Measurements from ENCODE around the gene ACD.

ACD gene

GRCh38 chr16:67703626-67704025 is 43.6 kb upstream of the ACD start:
- no peak for TF ChIP-seq EZH2 (IDR thresholded peaks at IDR 0.05; ENCODE audit: borderline replicate concordance, low read length)
- TF ChIP-seq, protein P1, sequence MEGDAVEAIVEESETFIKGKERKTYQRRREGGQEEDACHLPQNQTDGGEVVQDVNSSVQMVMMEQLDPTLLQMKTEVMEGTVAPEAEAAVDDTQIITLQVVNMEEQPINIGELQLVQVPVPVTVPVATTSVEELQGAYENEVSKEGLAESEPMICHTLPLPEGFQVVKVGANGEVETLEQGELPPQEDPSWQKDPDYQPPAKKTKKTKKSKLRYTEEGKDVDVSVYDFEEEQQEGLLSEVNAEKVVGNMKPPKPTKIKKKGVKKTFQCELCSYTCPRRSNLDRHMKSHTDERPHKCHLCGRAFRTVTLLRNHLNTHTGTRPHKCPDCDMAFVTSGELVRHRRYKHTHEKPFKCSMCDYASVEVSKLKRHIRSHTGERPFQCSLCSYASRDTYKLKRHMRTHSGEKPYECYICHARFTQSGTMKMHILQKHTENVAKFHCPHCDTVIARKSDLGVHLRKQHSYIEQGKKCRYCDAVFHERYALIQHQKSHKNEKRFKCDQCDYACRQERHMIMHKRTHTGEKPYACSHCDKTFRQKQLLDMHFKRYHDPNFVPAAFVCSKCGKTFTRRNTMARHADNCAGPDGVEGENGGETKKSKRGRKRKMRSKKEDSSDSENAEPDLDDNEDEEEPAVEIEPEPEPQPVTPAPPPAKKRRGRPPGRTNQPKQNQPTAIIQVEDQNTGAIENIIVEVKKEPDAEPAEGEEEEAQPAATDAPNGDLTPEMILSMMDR (IDR thresholded peaks at IDR 0.05; ENCODE audit: low read length), result no peak
- Histone ChIP-seq H3K36me3 (ENCODE audit: insufficient read depth, low read length) (peaks cover 11% of the 10 kb centered on the region), H3K79me2 (ENCODE audit: insufficient read depth, low read length) (peaks cover 38% of the 10 kb centered on the region)

DNA sequence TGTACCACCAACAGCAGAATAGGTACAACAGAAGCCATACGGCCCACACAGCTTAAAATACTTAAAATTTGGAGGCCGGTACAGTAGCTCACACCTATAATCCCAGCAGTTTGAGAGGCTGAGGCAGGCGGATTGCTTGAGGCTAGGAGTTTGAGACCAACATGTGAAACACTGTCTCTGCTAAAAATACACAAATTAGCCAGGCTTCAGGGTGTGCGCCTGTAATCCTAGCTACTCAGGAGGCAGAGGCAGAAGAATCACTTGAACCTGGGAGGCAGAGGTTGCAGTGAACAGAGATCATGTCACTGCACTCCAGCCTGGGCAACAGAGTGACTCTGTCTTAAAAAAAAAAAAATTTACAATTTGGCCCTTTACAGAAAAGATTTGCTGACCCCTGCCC is 42.1 kb upstream of the ACD start:
- Histone ChIP-seq H3K9ac (ENCODE audit: low read length) (no peak overlapping the region), H3K27me3 (ENCODE audit: insufficient read depth, low read length) (no peaks in the 10 kb centered on the region), H3K79me2 (ENCODE audit: insufficient read depth, low read length) (peaks cover 23% of the 10 kb centered on the region), H3K9me3 (ENCODE audit: low read length) (no peaks in the 10 kb centered on the region), H2AFZ (ENCODE audit: low read length) (no peak overlapping the region), H3K4me3 (ENCODE audit: low read depth, low read length, poor library complexity, severe bottlenecking) (no peak overlapping the region), H3K4me1 (ENCODE audit: insufficient read depth, low read length, severe bottlenecking) (peaks cover 9% of the 10 kb centered on the region), H3F3A (ENCODE audit: insufficient read depth, low read length) (no peaks in the 10 kb centered on the region), H3K4me2 (ENCODE audit: low read length) (no peak overlapping the region), H3K27ac (ENCODE audit: low read depth, low read length, poor library complexity, severe bottlenecking) (no peak overlapping the region), H4K20me1 (ENCODE audit: insufficient read depth, low read length) (no peaks in the 10 kb centered on the region), H3K9me2 (ENCODE audit: low read depth, low read length) (no peaks in the 10 kb centered on the region), H3K36me3 (ENCODE audit: insufficient read depth, low read length) (peaks cover 22% of the 10 kb centered on the region)
- TF ChIP-seq, protein P1 (IDR thresholded peaks at IDR 0.05; ENCODE audit: low read length), result no peak
- no peak for TF ChIP-seq EZH2 (IDR thresholded peaks at IDR 0.05; ENCODE audit: borderline replicate concordance, low read length)

More at GRCh38 chr16:67703626-67704025, 43.6 kb upstream of the ACD start:
- Histone ChIP-seq H2AFZ (ENCODE audit: low read length) (no peak overlapping the region), H3K4me2 (ENCODE audit: low read length) (no peak overlapping the region), H3K27ac (ENCODE audit: low read depth, low read length, poor library complexity, severe bottlenecking) (no peak overlapping the region), H3K27me3 (ENCODE audit: insufficient read depth, low read length) (no peaks in the 10 kb centered on the region), H3K4me3 (ENCODE audit: low read depth, low read length, poor library complexity, severe bottlenecking) (no peak overlapping the region), H4K20me1 (ENCODE audit: insufficient read depth, low read length) (no peaks in the 10 kb centered on the region), H3K9me2 (ENCODE audit: low read depth, low read length) (no peaks in the 10 kb centered on the region), H3F3A (ENCODE audit: insufficient read depth, low read length) (no peaks in the 10 kb centered on the region), H3K4me1 (ENCODE audit: insufficient read depth, low read length, severe bottlenecking) (peaks cover 9% of the 10 kb centered on the region), H3K9ac (ENCODE audit: low read length) (no peak overlapping the region; the same call in 1 of the 2 replicates), H3K9me3 (ENCODE audit: low read length) (no peaks in the 10 kb centered on the region)

DNA sequence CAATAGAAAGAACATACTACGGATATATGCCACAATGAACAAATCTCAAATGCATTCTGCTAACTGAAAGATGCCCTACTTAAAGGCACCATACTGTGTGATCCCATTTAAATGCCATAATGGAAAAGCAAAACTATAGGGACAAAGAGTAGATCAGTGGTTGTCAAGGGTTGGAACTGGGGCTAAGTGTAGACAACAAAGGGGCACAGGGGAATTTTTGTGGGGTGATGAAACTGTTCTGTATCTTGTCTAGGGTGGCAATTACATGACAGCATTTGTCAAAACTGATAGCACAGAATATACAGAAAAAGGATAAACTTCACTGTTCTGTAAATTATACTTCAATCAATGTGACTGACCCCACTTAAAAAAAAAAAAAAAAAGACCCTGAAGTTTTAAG is 41.4 kb upstream of the ACD start:
- H3K4me3 ChIP-seq (ENCODE audit: low read depth, low read length, poor library complexity, severe bottlenecking), result no peak overlapping the region
- no peak overlapping the region for H2AFZ ChIP-seq (ENCODE audit: low read length)
- H4K20me1 ChIP-seq (ENCODE audit: insufficient read depth, low read length), result no peaks in the 10 kb centered on the region
- H3K4me1 ChIP-seq (ENCODE audit: insufficient read depth, low read length, severe bottlenecking), result peaks cover 9% of the 10 kb centered on the region
- H3K27me3 ChIP-seq (ENCODE audit: insufficient read depth, low read length), result no peaks in the 10 kb centered on the region
- H3K36me3 ChIP-seq (ENCODE audit: insufficient read depth, low read length), result peaks cover 22% of the 10 kb centered on the region
- no peak for TF ChIP-seq EZH2 (IDR thresholded peaks at IDR 0.05; ENCODE audit: borderline replicate concordance, low read length)
- TF ChIP-seq, protein P1 (IDR thresholded peaks at IDR 0.05; ENCODE audit: low read length), result no peak
- no peaks in the 10 kb centered on the region for H3K9me2 ChIP-seq (ENCODE audit: low read depth, low read length)
- no peaks in the 10 kb centered on the region for H3K9me3 ChIP-seq (ENCODE audit: low read length)
- H3F3A ChIP-seq (ENCODE audit: insufficient read depth, low read length), result no peaks in the 10 kb centered on the region
- no peak overlapping the region for H3K27ac ChIP-seq (ENCODE audit: low read depth, low read length, poor library complexity, severe bottlenecking)
- no peak overlapping the region for H3K9ac ChIP-seq (ENCODE audit: low read length)
- no peak overlapping the region for H3K4me2 ChIP-seq (ENCODE audit: low read length)
- peaks cover 20% of the 10 kb centered on the region for H3K79me2 ChIP-seq (ENCODE audit: insufficient read depth, low read length)
